ENCODE results near the gene NHLH1.
"Not testable (repeated sequence)": the region's sequence is repeated elsewhere in the genome, so short reads cannot be mapped to it uniquely, and the experiment has no call there.

NHLH1 gene

DNA sequence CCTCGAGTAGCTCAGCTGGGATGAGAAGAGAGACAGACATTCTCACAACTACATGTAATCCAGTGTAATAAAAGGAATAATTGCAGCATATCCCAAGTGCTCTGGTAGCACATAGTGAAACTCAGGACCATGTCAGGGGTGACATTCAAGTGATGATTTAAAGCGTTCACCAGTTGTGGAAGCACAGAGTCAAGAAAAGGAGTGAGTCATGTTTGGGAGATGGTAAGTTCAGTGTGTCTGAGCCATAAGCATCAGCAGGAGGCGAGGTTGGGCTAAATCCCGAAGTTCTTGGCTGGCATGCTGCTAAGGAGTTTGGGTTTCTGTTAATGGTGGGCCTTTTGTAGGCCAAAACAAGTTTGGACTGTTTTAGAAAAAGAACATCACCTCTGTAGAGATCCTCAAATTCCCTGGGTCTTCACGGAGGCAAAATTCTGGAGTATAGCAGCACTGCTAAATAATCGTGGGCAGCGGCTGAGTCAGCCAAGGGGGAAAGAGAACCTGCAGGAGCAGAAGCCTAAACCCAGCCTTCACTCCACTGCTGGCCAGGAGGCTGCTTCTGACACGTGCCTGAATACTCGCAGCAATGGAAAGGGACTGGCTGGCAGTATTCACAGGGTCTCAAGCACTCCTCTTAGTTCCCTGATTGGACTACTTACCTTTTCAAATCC is 7.2 kb upstream of the NHLH1 start:
- DNase-seq, result no peak

DNA sequence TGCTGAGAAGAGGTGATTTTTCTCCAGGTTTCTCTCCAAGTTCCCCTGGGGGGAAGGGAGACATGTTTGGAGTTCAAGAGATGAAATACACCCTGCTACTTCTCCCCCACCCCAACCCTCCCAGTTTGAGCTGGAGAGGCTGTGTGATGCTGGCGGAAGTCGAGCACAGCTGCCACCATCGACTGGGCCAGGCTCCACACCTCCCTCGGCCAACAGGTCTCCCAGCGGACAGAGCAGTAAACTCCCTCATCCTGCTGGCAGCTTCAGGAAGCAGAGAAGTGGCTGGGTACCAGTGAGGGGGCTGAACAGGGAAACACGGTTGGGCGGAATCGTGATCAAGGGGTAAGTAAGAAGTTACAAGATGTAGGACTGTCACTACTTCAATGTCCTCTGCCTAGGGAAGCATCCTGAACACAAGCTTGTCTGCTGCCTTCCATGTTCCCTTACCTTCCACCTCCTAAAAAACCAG is 6.6 kb upstream of the NHLH1 start:
- DNase-seq, result no peak

DNA sequence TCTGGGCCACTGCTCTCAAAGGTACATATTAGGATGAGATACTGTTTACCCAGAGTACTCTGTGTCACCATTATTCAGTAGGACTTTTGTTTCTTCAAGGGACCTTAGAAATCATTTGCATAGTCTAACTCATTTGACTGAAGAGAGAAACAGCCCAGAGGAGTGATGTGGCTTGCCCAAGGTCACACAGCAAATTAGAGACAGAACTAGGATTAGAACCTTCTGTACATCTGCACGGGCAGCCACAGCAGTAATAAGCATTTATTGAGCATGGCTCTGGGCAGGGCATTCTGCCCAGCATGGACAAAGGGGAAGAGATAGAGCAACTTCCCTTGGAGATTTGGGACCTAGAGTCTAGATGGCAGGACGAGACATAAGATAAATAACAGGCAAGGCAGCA is 5.7 kb upstream of the NHLH1 start:
- no peak for DNase-seq

DNA sequence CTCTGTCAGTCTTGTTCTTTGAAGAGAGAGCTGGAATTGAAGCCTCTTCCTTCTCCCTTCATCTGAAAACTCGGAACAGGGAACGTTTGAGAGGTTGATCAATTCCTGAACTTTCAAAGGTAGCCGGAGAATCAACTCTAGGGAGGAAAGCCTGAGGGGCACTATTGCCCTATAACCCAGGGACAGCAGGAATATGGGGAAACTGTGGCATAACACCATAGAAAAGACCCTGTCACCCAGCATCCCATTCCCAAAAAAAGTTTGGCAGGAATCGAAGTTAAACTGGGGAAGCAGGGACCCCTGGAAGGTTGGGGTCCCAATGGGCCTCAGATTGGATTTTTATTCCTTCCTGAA is 5.1 kb upstream of the NHLH1 start:
- DNase-seq, result no peak

DNA sequence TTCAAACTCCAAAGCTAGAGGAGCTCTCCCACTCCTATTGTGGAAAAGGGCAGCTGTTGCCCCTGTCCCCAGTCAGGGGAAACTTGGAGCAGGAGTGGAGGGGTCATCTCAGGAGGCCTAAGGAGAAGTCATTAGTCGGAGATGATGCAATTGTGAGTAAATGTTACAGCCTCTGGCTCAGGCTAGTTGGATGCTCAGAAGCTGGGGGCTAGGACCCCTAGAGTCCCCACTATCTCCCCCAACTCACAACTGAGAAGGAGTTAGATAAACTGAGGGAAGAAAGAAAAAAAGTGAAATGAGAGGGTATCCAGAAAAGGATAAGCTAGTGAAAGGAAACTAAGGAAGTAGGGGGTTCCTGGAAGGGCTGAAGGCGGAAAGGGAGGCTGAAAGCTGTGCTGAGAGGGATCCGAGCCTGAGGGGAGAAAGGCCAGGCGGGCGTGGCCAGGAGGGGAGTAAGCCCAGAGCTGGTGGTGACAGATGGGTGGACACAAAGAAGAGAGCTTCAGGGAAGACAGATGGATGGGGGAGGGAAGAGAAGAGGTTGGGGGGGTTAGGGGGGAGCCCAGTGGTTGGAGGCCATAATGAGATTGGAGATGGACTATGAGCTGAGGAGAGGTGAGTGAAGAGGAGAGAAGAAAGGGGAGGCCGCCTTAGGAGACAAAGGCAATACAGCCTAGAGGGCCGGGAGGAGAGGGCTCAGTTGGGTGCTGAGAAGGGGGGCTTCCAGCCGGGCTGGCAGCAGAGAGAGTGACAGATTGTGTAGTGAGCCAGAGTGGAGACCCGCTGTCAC is 4.5 kb upstream of the NHLH1 start:
- DNase-seq, result no peak

DNA sequence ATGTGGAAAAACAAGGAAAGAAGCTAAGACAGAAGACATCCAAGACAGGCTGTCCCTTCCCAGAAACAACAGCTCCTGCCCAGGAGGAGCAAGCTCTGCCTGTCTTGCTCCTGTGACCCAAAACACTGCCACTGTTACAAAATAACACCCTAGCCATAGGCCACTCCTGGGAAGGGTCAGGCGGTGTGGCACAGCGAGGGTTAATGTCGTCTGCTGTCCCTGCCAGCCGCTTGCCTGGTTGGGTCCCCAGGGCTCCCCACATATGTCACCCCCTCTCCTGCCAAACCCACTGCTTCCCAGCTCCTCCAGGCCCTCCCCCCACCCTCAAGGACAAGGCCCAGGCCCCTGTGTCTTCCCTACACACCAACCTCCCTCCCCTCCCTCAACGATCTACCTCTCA is 3.9 kb upstream of the NHLH1 start:
- no peak for DNase-seq

DNA sequence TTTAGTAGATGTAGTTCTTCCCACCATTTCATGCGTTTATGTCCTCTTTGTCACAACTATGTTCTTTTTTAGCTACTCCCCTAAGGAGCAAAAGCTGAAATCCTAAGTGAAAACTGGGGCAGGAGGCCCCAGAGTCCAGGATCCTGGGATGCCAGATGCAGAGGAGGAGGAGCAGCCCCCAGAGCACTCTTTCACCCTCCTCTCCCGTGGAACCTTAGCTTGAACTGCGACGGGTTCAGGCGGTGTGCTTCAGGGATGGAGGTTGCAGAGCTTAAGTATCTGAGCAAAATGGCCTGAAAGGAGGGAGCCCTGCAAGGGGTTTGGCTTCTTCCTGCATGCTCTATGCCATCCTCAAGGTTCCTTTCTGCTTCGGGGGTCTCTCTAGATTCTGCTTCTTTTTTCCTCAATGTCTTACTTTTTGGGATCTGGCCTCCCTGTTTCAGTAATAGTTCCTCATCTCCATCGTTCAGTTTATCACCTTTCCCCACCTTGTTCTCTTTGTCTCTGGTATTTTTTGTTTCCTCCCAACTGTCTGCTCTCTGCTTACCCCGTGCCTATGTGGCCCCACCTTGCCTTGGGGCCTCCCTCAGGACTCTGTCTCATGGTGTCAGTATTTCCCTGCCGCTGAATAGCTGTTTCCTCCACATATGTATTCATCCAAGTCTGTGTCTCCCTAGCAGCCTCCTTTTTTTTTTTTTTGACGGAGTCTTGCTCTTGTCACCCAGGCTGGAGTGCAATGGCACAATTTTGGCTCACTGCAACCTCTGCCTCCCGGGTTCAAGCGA is 2.7 kb upstream of the NHLH1 start:
- no peak for DNase-seq

DNA sequence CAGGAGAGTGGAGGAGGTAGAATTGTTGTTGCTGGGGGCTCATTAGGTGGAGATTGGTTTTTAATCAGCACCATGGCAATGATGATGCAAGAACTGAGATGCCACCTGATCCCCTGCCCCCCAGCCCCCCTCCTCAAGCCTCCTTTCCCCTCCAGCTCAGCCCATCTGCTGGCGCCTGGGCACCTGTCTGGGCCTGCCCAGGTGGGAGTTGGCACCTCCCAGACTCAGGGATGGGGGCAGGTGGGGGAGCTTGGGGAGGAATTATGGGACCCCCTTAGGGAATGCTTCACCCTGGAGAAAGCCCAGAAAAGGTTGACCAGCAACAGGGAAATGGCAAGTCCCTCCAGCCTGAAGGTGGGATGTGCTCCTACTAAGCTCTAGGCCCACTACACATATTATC is 1.5 kb upstream of the NHLH1 start:
- DNase-seq, result no peak

DNA sequence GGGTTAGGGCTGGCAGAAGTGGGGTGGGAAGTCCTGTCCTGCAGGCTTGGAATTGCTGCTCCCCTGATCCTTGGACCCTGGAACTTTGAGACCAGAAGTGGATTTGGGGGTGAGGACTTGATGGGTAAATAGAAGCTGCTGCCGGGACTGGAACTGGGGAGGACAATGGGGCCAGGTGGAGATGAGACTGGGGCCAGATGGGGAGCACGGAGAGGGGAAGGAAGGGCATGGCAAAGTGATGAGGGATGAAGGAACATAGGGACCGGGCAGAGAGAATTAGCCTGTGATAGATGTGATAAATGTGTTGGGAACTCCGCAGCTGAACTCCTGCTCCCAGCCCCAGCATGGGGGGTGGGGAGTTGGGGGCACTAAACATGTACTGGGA is 637 bp downstream of the NHLH1 start:
- DNase-seq, result no peak

DNA sequence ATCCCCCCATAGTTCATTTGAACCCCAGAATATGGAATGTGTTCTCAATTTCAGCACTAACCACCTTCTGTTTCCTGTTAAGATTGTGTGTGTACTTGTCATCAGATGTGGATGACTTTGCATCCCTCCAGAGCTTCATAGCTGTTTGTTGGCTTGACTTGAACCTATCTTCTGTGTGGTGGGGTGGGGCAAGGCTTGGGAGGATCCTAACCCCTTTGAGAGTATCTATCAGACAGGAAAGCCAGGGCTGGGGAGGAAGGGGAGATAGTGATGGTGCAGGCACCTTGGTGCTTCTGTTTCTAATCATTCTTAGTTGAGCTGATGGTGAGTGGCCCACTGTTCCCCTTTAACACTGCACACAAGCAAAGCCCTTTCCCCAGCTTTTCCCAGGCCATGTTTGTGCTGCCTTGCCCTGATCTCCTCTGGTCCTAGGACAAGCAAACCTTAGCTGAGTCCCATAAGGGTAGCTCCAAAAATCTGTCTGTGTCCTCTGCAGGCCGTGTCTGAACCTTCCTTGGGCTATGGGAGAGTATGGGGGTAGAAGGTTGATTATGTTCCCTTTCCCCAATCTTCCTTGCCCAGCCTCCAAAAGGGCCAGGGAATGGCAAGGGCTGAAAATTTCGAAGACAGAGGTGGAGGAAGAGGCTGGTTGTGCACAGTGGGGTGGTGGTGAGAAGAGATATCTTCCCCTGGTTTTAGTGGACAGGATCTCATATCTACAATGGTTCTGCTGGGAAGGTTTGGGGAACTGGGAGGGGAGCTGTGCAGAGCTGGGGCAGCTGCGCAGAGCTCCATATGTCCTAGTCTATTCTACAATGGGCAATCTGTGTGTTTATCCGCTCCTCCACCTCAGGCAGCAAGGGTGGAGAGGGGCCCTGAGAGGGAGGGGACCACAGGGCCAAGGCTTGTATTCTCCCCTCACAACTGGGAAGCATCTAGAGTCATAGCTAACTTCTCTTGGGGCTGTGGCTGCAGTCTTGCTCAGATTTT is 1.4 kb downstream of the NHLH1 start:
- no peak for DNase-seq

DNA sequence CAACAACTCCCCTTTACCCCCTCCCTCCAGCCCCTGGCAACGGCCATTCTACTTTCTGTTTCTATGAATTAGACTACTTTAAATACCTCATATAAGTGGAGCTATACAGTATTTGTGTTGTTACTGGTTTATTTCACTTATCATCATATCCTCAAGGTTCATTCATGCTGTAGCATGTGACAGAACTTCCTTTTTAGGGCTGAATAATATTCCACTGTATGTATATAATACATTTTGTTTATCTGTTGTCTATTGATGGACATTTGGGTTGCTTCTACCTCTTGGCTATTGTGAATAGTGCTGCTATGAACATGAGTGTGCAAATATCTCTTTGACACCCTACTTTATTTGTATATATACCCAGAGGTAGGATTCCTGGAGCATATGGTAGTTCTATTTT is 2.2 kb downstream of the NHLH1 start:
- no peak for DNase-seq

DNA sequence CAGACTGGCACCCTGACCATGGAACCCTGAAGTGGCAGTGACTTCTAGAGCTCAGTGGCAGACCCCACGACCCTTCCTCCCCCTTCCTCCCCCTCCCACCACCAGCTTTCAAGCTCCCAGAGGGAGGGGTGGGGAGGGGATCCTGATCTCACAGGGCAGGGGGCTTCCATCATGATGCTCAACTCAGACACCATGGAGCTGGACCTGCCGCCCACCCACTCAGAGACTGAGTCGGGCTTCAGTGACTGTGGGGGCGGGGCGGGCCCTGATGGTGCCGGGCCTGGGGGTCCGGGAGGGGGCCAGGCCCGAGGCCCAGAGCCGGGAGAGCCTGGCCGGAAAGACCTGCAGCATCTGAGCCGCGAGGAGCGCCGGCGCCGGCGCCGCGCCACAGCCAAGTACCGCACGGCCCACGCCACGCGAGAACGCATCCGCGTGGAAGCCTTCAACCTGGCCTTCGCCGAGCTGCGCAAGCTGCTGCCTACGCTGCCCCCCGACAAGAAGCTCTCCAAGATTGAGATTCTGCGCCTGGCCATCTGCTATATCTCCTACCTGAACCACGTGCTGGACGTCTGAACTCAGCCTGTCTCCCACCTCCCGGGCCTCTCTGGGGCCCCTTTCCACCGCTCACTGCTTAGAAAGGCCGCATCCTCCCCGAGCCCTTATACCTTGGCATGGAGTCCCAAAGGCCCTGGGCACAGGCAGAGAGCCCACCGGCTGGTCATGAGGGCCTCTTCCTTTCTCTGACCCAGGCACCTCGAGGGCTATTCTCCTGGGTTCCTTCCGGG is 3.9 kb downstream of the NHLH1 start:
- DNase-seq, result no peak

DNA sequence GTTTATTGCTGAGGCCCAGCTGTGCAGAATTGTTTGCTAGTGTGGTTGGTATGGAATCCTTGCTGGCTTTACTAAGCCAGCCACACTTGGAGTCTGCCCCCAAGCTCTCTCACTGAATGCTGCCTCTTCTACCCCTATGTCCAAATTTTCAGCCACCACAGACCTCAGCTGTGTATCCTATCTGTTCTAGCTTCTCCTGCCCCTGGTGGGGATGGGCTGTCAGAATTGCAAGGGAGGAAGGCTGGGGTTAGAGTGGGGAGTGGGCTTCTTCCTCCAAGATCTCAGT is 4.4 kb downstream of the NHLH1 start:
- no peak for DNase-seq

DNA sequence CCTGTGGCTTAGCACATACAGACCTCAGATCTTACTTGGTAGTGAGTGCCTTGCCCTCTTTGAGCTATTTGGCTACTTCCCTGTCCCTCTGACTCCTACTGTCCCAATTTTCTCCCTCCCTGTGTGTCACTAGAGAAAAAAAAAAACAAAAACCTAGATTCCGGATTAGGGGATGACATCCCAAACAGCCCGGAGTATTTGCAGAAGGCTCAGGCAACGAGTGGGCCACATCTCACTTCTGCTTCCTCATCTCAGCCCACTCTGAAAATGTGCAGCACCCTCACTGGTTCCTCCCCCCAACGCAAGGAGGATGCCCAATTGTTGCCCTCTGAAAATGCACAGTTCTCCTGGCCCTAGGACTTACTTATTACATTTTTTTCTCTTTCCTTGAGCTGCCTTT is 4.9 kb downstream of the NHLH1 start:
- no peak for DNase-seq

DNA sequence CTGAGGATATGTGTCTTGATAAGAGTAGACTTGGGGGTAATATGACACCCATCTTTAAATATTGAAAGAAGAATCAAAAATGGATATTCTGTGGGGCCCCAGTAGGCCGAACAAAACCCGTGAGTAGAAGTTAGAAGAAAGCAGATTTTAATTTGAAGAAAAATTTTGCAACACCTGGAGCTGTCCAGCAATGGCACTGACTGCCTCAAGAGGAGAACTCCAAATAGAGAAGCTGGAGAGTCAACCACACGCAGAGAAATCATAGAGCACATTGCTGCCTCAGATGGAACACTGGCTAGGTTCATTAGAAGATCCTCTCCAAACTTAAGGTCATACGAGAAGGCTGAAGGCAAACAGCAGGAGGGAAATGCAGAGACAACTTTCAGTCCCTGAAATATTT is 6.8 kb downstream of the NHLH1 start:
- no peak for DNase-seq

DNA sequence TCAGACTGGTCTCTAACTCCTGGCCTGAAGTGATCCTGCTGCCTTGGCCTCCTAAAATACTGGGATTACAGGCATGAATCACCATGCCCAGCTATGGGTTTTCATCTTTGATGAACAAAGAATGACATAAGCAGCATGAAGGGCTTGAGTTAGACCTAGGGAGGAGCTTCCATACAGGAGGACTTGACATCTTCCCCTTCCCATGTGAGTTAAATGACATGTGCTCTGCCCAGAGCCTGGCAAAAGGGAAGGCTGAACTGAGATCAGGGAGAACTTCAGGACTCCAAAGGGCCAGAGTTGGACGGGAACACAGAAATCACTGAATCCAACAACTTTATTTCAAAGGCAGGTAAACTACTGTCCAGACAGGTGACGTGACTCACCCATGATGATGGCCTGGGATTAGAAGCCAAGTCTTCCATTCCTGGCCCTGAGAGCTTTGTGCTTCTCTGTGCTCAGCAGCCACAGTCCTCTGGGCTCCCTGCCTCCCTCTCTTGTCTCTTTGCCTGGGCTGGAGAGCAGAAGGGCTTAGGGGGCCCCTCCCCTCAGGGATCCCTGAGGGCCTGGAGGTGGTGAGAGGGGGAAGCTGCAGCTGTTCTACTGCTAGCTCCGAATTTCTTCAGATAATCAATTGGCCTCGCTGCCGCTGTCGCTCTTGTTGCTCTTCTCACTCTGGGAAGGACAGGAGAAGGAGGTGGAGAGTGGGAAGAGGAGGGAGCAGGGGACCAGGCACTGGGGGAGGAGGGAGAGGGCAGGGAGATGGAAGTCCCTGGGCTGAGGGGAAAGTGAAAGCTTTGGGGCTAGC is 7.6 kb downstream of the NHLH1 start:
- DNase-seq, result no peak

DNA sequence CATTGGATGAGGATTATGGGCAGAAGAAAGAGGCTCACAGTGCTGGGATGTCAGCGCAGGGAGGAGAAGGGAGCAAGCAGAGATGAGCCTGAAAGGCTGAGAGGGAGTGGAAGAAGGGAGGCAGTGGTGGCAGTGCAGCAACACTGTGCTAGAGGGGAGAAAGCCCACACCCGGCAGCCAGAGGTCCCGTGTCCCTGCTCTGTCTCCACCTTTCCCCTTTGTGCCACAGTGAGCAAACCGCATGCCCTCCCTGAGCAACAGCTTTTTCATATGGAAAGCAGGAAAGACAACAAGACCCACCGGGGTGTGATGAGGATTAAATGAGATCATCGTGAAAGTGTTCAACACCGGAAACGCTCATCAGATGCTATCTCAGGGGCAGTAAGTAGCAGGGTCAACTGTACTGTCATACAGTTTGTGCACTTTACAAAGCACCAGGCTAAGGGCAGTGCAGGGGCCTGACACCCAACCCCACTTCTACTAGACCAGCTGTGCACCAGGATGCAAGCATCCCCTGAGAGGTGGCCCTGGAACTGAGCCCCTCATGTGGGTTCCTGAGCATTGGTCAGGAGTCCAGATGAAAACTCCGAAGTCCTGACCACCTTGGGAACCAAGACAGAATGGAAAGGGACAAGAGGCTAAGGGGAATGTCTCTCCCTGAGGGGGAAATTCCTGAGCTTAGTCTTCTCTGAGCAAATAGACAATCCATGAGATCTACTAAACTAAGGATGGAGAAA is 9.1 kb downstream of the NHLH1 start:
- DNase-seq, result no peak

DNA sequence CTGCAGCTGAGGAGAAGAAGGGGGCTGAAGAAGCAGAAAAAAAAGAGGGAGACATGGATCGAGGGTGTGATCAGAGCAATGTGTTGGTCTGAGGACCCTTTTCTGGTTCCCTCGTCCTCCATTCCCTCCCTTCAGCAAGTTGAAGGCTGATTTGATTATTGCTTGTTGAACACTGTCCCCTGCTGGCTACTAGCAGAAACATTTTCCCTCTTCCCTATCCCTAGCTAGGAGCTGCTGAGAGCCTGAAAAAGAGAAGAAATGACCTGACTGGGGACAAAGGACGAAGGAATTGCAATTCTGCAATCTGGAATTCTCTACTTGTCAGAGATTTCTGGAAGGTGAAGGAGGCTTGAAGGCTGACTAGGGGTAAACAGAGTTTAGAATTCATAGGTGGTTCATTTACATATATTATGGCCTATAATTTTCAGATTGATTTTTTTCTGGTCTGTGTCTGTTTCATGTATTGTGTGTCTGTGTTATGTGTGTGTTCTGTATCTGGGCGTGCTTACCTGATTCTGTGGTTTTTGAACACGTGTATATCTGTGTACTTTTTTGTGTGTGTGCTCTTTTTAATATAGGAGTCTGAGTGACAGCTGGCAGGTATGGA is 9.8 kb downstream of the NHLH1 start:
- DNase-seq, result peak; percentile 57

DNA sequence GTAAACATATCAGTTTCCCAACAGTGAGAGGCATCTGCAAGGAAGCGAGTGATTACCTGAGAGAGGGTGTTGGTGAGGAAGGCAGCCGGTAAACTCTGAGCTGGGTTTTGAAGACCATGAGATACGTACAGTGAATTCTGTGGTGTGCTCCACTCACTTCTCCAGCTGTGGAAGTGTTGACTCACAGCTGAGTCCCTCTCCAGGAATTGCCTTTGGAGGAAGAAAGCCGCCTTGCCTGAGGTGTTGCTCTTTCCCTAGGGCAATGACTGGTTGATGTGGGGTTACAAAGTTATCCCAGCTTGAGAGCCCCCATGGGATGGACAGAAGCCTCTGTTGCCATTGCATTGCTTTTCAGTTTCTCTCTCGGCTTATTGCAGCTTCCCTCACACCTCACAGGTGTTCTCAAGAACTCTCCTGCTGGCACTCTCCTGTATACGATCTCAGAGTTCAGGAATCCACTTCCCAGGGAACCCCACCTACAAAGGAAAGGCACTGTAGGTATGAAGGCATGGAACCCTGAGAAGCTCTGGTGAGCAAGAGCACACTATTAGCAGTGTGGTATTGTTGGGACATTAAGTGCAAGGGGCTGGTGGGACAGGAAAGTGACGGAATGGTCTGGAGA is 10.8 kb downstream of the NHLH1 start:
- DNase-seq, result peak; percentile 40

DNA sequence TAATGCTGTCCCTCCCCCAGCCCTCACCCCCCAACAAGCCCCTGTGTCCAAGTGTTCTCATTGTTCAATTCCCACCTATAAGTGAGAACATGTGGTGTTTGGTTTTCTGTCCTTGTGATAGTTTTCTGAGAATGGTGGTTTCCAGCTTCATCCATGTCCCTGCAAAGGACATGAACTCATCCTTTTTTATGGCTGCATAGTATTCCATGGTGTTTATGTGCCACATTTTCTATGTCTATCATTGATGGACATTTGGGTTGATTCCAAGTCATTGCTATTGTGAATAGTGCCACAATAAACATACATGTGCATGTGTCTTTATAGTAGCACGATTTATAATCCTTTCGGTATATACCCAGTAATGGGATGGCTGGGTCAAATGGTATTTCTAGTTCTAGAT is 17.9 kb downstream of the NHLH1 start:
- DNase-seq, result not testable (repeated sequence)

Measured in HCEC 1CT (cell line).